Endothelial cell of umbilical vein (primary cell): ENCODE data around the gene LMTK3.

Source experiments
- EZH2 ChIP-seq: IDR thresholded peaks from 2 replicates; pipeline ENCODE4 v1.6.1; 2012; ENCODE audit warnings: borderline replicate concordance, low read depth, mild to moderate bottlenecking, moderate library complexity, low read length, inconsistent platforms; ENCODE audit not compliant: severe bottlenecking
- FOS ChIP-seq: IDR thresholded peaks from 2 replicates; pipeline ENCODE4 v1.6.1; 2011; ENCODE audit warnings: mild to moderate bottlenecking, low read length, moderate library complexity, borderline replicate concordance; ENCODE audit not compliant: insufficient read depth
- POLR2A ChIP-seq: IDR thresholded peaks from 2 replicates; pipeline ENCODE4 v1.6.1; 2012; ENCODE audit warnings: low read depth, mild to moderate bottlenecking, control low read depth, low read length
- TF ChIP-seq, protein P1 (sequence below), 2 donors: IDR thresholded peaks; 1 replicate in 1 of 2; 2 replicates in 1 of 2; pipeline ENCODE4 v1.5.1; 2011; ENCODE audit warnings: low read length in 2 of 2, mild to moderate bottlenecking in 2 of 2, moderate library complexity in 2 of 2, control low read depth in 1 of 2, inconsistent platforms in 1 of 2, low read depth in 1 of 2; ENCODE audit not compliant: insufficient read depth in 1 of 2; ENCODE audit errors: extremely low read depth in 1 of 2

DNA sequence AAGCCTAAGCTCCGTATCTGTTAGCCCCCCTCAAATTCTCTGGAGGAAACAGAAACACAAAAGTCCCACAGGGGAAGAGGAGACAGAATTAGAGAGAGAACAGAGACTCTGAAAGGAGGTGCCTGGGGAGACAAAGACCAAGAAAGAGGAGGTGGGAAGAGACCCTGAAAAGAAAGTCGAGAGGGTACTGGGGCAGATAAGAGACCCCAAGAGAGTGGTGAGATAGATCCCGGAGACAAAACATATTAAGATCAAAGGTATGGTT is 66.8 kb downstream of the LMTK3 start:
- TF ChIP-seq POLR2A (no peak), FOS (no peak), EZH2 (no peak)
- TF ChIP-seq, protein P1, sequence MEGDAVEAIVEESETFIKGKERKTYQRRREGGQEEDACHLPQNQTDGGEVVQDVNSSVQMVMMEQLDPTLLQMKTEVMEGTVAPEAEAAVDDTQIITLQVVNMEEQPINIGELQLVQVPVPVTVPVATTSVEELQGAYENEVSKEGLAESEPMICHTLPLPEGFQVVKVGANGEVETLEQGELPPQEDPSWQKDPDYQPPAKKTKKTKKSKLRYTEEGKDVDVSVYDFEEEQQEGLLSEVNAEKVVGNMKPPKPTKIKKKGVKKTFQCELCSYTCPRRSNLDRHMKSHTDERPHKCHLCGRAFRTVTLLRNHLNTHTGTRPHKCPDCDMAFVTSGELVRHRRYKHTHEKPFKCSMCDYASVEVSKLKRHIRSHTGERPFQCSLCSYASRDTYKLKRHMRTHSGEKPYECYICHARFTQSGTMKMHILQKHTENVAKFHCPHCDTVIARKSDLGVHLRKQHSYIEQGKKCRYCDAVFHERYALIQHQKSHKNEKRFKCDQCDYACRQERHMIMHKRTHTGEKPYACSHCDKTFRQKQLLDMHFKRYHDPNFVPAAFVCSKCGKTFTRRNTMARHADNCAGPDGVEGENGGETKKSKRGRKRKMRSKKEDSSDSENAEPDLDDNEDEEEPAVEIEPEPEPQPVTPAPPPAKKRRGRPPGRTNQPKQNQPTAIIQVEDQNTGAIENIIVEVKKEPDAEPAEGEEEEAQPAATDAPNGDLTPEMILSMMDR (IDR thresholded peaks at IDR 0.05; ENCODE audit: extremely low read depth in 1 of 2, insufficient read depth in 1 of 2, low read depth in 1 of 2, low read length in 2 of 2): no peak
